ENCODE measurements around the gene CFAP45. TPM values are rescaled to one million over a fixed set of nuclear protein-coding genes. Genes with fewer than 3 reads are reported as not detected.

The CFAP45 gene
- total RNA-seq, 1 donor from 2014 or later = not detected

- no peak overlapping the region for H3K9ac ChIP-seq (ENCODE audit: low read depth in 1 of 3, low read length in 3 of 3)
- H3K4me3 ChIP-seq (ENCODE audit: low read length in 3 of 3) = no peak overlapping the region
- H3K27ac ChIP-seq (ENCODE audit: low read depth, low read length) = no peak overlapping the region
- H3K9me3 ChIP-seq (ENCODE audit: control insufficient read depth in 3 of 3, low read length in 3 of 3) = no peaks in the 10 kb centered on the region
- no peaks in the 10 kb centered on the region for H3K27me3 ChIP-seq (ENCODE audit: control insufficient read depth in 3 of 3, insufficient read depth in 3 of 3, low read length in 3 of 3)
- no peaks in the 10 kb centered on the region for H3K36me3 ChIP-seq (ENCODE audit: control insufficient read depth in 3 of 3, insufficient read depth in 3 of 3, low read length in 3 of 3)
- H3K4me1 ChIP-seq (ENCODE audit: control insufficient read depth in 3 of 3, insufficient read depth in 3 of 3, low read length in 3 of 3) = peaks cover 0 to 2% (median 0%) of the 10 kb centered on the region in 3 donors
These were observed 20.8 kb downstream of the CFAP45 start for GRCh38 chr1:159879136-159879535.

GRCh38 chr1:159877695-159878444 lies 22.1 kb downstream of the CFAP45 start:
- Histone ChIP-seq H3K9ac (ENCODE audit: low read depth in 1 of 3, low read length in 3 of 3) (no peak overlapping the region), H3K9me3 (ENCODE audit: control insufficient read depth in 3 of 3, low read length in 3 of 3) (no peaks in the 10 kb centered on the region), H3K4me3 (ENCODE audit: low read length in 3 of 3) (no peak overlapping the region), H3K27ac (ENCODE audit: low read depth, low read length) (no peak overlapping the region), H3K4me1 (ENCODE audit: control insufficient read depth in 3 of 3, insufficient read depth in 3 of 3, low read length in 3 of 3) (peaks cover 0 to 2% (median 0%) of the 10 kb centered on the region in 3 donors), H3K36me3 (ENCODE audit: control insufficient read depth in 3 of 3, insufficient read depth in 3 of 3, low read length in 3 of 3) (no peaks in the 10 kb centered on the region), H3K27me3 (ENCODE audit: control insufficient read depth in 3 of 3, insufficient read depth in 3 of 3, low read length in 3 of 3) (peaks cover 0 to 3% (median under 1%) of the 10 kb centered on the region in 3 donors)

GRCh38 chr1:159873530-159874143 lies 26.3 kb downstream of the CFAP45 start:
- Histone ChIP-seq H3K27me3 (ENCODE audit: control insufficient read depth in 3 of 3, insufficient read depth in 3 of 3, low read length in 3 of 3) (peaks cover 0 to 19% (median 16%) of the 10 kb centered on the region in 3 donors), H3K36me3 (ENCODE audit: control insufficient read depth in 3 of 3, insufficient read depth in 3 of 3, low read length in 3 of 3) (no peaks in the 10 kb centered on the region), H3K4me1 (ENCODE audit: control insufficient read depth in 3 of 3, insufficient read depth in 3 of 3, low read length in 3 of 3) (no peaks in the 10 kb centered on the region), H3K4me3 (ENCODE audit: low read length in 3 of 3) (no peak overlapping the region), H3K9ac (ENCODE audit: low read depth in 1 of 3, low read length in 3 of 3) (no peak overlapping the region), H3K9me3 (ENCODE audit: control insufficient read depth in 3 of 3, low read length in 3 of 3) (no peaks in the 10 kb centered on the region), H3K27ac (ENCODE audit: low read depth, low read length) (no peak overlapping the region)

GRCh38 chr1:159872891-159873290 lies 27.1 kb downstream of the CFAP45 start:
- Histone ChIP-seq H3K4me1 (ENCODE audit: control insufficient read depth in 3 of 3, insufficient read depth in 3 of 3, low read length in 3 of 3) (peaks cover under 1 to 3% (median 3%) of the 10 kb centered on the region in 3 donors), H3K9me3 (ENCODE audit: control insufficient read depth in 3 of 3, low read length in 3 of 3) (no peaks in the 10 kb centered on the region), H3K27me3 (ENCODE audit: control insufficient read depth in 3 of 3, insufficient read depth in 3 of 3, low read length in 3 of 3) (peaks cover 0 to 19% (median 16%) of the 10 kb centered on the region in 3 donors), H3K36me3 (ENCODE audit: control insufficient read depth in 3 of 3, insufficient read depth in 3 of 3, low read length in 3 of 3) (no peaks in the 10 kb centered on the region), H3K9ac (ENCODE audit: low read depth in 1 of 3, low read length in 3 of 3) (no peak overlapping the region), H3K27ac (ENCODE audit: low read depth, low read length) (no peak overlapping the region), H3K4me3 (ENCODE audit: low read length in 3 of 3) (no peak overlapping the region)

- H3K4me1 ChIP-seq (ENCODE audit: control insufficient read depth in 3 of 3, insufficient read depth in 3 of 3, low read length in 3 of 3) = peaks cover 8 to 10% (median 9%) of the 10 kb centered on the region in 3 donors
- H3K27me3 ChIP-seq (ENCODE audit: control insufficient read depth in 3 of 3, insufficient read depth in 3 of 3, low read length in 3 of 3) = peaks cover 0 to 19% (median 16%) of the 10 kb centered on the region in 3 donors
- H3K36me3 ChIP-seq (ENCODE audit: control insufficient read depth in 3 of 3, insufficient read depth in 3 of 3, low read length in 3 of 3) = no peaks in the 10 kb centered on the region
- H3K9ac ChIP-seq (ENCODE audit: low read depth in 1 of 3, low read length in 3 of 3) = no peak overlapping the region
- H3K4me3 ChIP-seq (ENCODE audit: low read length in 3 of 3) = no peak overlapping the region
- no peak overlapping the region for H3K27ac ChIP-seq (ENCODE audit: low read depth, low read length)
- no peaks in the 10 kb centered on the region for H3K9me3 ChIP-seq (ENCODE audit: control insufficient read depth in 3 of 3, low read length in 3 of 3)
These were observed 29.3 kb downstream of the CFAP45 start for GRCh38 chr1:159870704-159871103.

GRCh38 chr1:159869607-159870006 lies 30.4 kb downstream of the CFAP45 start:
- no peaks in the 10 kb centered on the region for H3K9me3 ChIP-seq (ENCODE audit: control insufficient read depth in 3 of 3, low read length in 3 of 3)
- H3K27me3 ChIP-seq (ENCODE audit: control insufficient read depth in 3 of 3, insufficient read depth in 3 of 3, low read length in 3 of 3) = peaks cover 0 to 19% (median 16%) of the 10 kb centered on the region in 3 donors
- no peak overlapping the region for H3K27ac ChIP-seq (ENCODE audit: low read depth, low read length)
- no peak overlapping the region for H3K9ac ChIP-seq (ENCODE audit: low read depth in 1 of 3, low read length in 3 of 3)
- no peaks in the 10 kb centered on the region for H3K36me3 ChIP-seq (ENCODE audit: control insufficient read depth in 3 of 3, insufficient read depth in 3 of 3, low read length in 3 of 3)
- H3K4me3 ChIP-seq (ENCODE audit: low read length in 3 of 3) = no peak overlapping the region
- peaks cover 8 to 10% (median 9%) of the 10 kb centered on the region in 3 donors for H3K4me1 ChIP-seq (ENCODE audit: control insufficient read depth in 3 of 3, insufficient read depth in 3 of 3, low read length in 3 of 3)

- peaks cover 8 to 10% (median 9%) of the 10 kb centered on the region in 3 donors for H3K4me1 ChIP-seq (ENCODE audit: control insufficient read depth in 3 of 3, insufficient read depth in 3 of 3, low read length in 3 of 3)
- no peaks in the 10 kb centered on the region for H3K36me3 ChIP-seq (ENCODE audit: control insufficient read depth in 3 of 3, insufficient read depth in 3 of 3, low read length in 3 of 3)
- H3K9me3 ChIP-seq (ENCODE audit: control insufficient read depth in 3 of 3, low read length in 3 of 3) = no peaks in the 10 kb centered on the region
- H3K9ac ChIP-seq (ENCODE audit: low read depth in 1 of 3, low read length in 3 of 3) = no peak overlapping the region
- peaks cover 0 to 19% (median 16%) of the 10 kb centered on the region in 3 donors for H3K27me3 ChIP-seq (ENCODE audit: control insufficient read depth in 3 of 3, insufficient read depth in 3 of 3, low read length in 3 of 3)
- H3K27ac ChIP-seq (ENCODE audit: low read depth, low read length) = no peak overlapping the region
- no peak overlapping the region for H3K4me3 ChIP-seq (ENCODE audit: low read length in 3 of 3)
These were observed 30.8 kb downstream of the CFAP45 start for GRCh38 chr1:159869173-159869572.

- Histone ChIP-seq H3K4me3 (ENCODE audit: low read length in 3 of 3) (no peak overlapping the region), H3K36me3 (ENCODE audit: control insufficient read depth in 3 of 3, insufficient read depth in 3 of 3, low read length in 3 of 3) (no peaks in the 10 kb centered on the region), H3K9ac (ENCODE audit: low read depth in 1 of 3, low read length in 3 of 3) (no peak overlapping the region), H3K27ac (ENCODE audit: low read depth, low read length) (no peak overlapping the region), H3K9me3 (ENCODE audit: control insufficient read depth in 3 of 3, low read length in 3 of 3) (no peaks in the 10 kb centered on the region), H3K27me3 (ENCODE audit: control insufficient read depth in 3 of 3, insufficient read depth in 3 of 3, low read length in 3 of 3) (peaks cover 0 to 19% (median 16%) of the 10 kb centered on the region in 3 donors), H3K4me1 (ENCODE audit: control insufficient read depth in 3 of 3, insufficient read depth in 3 of 3, low read length in 3 of 3) (peaks cover 8 to 10% (median 9%) of the 10 kb centered on the region in 3 donors)
These were observed 31.2 kb downstream of the CFAP45 start for GRCh38 chr1:159868766-159869165.

- Histone ChIP-seq H3K36me3 (ENCODE audit: control insufficient read depth in 3 of 3, insufficient read depth in 3 of 3, low read length in 3 of 3) (no peaks in the 10 kb centered on the region), H3K9ac (ENCODE audit: low read depth in 1 of 3, low read length in 3 of 3) (peak overlapping the region in 2 of 3 donors; percentile 19 to 40), H3K27ac (ENCODE audit: low read depth, low read length) (no peak overlapping the region), H3K9me3 (ENCODE audit: control insufficient read depth in 3 of 3, low read length in 3 of 3) (no peaks in the 10 kb centered on the region), H3K4me3 (ENCODE audit: low read length in 3 of 3) (no peak overlapping the region), H3K4me1 (ENCODE audit: control insufficient read depth in 3 of 3, insufficient read depth in 3 of 3, low read length in 3 of 3) (peaks cover 8 to 10% (median 9%) of the 10 kb centered on the region in 3 donors), H3K27me3 (ENCODE audit: control insufficient read depth in 3 of 3, insufficient read depth in 3 of 3, low read length in 3 of 3) (peaks cover 0 to 20% (median 13%) of the 10 kb centered on the region in 3 donors)
These were observed 32.3 kb downstream of the CFAP45 start for GRCh38 chr1:159867664-159868026.
